H4 (cell line): ENCODE data around the gene NECAP2. TPM values are rescaled to one million over a fixed set of nuclear protein-coding genes. Genes with fewer than 3 reads are reported as not detected.

ENCODE experiments used
- DNase-seq: peaks from one replicate; pipeline ENCODE4 v3.0.0-alpha.2; 2015; ENCODE audit warnings: low spot score
- total RNA-seq: library from RNA; depleted of rRNA; stranded (reverse); fragments of >200 nt; shearing (Covaris generic); gene quantifications from 2 replicates; pipeline ENCODE4 v1.2.3, GENCODE V29; 2014; rRNA removed

NECAP2 gene, protein sequence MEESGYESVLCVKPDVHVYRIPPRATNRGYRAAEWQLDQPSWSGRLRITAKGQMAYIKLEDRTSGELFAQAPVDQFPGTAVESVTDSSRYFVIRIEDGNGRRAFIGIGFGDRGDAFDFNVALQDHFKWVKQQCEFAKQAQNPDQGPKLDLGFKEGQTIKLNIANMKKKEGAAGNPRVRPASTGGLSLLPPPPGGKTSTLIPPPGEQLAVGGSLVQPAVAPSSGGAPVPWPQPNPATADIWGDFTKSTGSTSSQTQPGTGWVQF
- total RNA-seq: 55.5 and 56.9 TPM in 2 replicates

DNA sequence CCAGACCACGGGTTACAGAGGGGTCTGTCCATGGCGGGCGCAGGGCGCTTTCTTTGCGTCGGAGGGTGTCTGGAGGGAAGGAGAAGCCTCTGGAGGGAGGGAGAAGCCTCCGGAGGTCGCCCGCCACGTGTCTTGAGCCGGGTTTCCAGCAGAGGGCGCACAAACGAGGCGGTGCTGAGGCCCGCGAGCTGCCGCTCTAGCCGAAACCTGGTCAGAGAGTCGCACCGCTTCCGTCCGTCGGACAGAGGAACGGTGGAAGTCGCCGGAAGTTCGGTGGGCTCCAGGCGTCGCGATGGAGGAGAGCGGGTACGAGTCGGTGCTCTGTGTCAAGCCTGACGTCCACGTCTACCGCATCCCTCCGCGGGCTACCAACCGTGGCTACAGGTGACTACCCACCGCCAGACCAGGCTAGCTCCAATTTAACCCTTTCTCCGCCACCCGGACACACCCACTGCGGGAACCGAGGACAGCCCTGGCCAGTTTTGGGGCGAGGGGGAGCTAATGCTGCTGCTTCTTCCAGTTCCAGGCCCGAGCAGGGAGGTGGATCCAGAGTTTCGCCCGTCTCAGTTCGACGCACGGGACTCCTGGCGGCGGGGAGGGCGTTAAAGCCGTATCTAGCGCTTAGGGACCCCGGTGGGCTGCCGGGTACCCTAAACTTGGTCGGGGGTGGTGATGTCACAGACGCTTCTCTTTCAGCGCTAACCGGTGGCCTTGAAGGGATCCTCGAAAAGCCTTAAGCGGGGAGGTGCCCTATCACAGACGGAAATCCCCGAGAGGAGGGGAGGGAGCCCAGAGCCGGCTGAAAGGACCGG lies at the start of gene NECAP2:
Gene NECAP2 (plus strand): TSS at position 255 of the 812 bp plus-strand sequence. CDS start 38 bp downstream, at position 293.
- DNase-seq: peak; percentile 86

- DNase-seq: no peak
Observed at GRCh38 chr1:16391411-16391810, 49.1 kb upstream of the NECAP2 start.

- DNase-seq: no peak
Observed at GRCh38 chr1:16392740-16393569, 47.6 kb upstream of the NECAP2 start.

DNA sequence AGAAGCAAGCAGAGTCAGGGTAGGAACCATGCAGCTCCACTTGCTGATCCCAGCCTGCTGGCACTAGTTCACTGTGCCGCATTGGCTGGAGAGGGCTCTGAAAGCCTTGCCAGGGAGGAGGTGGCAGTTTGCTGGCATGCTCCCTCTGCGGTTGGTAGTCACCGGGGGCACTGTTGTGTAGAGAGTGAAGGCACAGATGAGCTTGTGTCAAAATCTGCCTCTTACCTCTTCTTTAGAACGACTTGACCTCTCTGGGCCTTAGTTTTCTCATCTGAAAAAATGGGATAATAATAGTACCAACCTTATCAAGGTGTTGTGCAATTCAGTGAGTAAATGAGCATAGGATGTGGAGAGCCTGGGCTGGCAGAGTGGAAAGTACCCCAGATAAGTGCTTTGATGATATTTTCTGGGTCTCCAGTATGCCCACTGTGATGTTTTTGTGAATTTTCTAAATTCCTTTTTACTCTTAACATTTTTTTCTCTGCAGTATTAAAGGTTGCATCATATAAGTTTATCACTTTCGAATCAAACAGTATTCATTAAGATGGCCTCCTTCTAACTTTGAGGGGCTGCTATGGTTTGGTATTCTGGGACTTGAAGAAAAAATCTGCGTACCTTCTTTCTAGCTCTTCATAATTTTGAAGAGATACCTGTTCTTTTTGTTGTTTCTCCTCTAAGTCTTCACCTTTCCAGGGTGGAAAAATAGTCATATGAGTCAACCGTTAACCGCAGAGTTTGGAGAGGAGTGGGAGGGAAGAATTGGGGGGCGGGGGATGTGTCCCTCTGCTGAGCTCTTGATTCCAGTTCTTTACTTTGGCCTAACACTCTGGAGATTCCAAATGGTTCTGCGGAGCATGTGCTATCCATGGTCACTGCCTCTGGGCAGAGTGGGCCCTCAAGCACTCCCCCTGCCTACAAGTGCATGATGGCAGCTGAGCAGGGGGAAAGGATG lies 46.7 kb upstream of the NECAP2 start:
- no peak for DNase-seq

GRCh38 chr1:16394977-16395376 lies 45.5 kb upstream of the NECAP2 start:
- DNase-seq: no peak

GRCh38 chr1:16396591-16396990 lies 43.9 kb upstream of the NECAP2 start:
- DNase-seq: no peak

DNA sequence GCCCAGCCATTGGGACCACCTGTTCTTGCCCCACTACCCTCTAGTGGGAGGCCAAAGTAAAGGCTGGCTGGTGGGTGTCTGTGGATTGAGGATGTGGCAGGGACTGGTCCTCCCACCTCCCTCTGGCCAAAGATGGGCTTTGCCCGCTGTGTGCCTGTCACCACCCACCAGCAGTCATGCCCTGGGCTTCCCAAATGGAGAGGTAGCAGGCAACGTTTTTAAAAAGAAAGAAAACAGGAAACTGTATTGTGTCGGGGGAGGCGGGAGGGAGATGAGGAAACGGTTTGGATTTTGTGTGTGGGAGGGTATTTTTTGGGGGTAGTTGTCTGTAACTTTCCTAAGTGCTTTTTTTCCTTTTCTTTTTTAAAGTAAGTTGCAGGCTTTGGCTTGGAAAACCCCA lies 43.4 kb upstream of the NECAP2 start:
- DNase-seq: no peak

DNA sequence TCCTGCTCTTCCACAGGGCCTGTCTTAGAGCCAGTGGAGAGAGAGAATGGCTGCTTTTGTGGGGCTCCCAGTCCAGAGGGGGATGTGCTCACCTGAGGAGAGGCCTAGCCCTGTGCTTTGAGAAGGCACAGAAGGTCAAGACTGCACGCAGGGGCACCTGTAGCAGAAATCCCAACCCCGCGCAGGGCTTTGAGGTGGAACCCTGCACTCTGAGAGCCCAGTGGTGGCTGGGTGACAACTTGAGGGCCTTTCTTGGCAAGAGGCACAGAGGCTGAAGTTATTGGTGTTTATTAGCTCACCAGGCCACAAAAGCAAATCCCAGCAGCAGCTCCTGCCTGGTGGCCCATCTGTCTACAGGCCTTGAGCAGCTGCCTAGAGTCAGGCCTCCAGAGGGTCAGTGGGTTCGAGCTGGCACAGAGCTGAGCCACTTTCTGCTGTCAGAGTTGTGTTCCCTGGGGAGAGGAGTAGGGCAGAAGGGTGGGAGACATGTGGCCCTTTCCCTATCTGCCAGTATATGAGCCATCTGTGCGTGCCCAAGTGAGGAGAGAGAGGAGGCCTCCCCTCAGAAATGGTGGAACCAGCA lies 42.1 kb upstream of the NECAP2 start:
- no peak for DNase-seq

- DNase-seq: no peak
Observed at GRCh38 chr1:16402742-16403141, 37.8 kb upstream of the NECAP2 start.

DNA sequence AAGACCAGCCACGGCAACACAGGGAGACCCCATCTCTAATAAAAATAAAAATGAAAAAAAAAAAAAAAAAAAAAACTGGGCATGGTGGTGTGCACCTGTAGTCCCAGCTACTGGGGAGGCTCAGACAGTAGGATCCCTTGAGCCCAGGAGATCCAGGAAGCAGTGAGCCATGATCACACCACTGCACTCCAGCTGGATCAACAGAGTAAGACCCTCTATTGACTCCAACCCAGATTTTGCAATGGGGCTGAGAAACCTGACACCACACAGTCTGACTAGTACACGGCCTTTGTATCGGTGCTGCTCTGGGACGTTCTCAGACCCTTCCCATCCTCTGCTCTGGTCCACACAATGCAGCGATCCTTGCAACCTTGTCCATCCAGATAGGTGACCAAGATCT lies 35.1 kb upstream of the NECAP2 start:
- no peak for DNase-seq

DNA sequence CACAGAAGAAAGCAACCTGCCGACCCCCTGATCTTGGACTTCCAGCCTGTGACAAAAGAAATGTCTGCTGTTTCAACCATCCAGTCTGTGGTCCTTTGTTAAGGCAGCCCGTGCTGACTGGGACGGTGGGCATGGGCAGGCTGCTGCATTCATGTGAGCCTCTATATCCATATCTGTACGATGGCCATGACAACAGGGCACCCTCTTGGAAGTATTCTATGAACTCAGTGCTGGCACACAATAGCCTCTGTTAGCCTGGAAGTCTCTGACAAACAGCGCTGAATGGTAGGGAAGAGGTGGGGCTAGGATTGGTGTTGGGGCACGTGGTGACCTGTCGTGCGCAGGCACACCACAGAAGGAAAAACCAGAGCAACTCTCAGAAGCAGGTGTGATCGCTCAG lies 33.7 kb upstream of the NECAP2 start:
- no peak for DNase-seq

DNA sequence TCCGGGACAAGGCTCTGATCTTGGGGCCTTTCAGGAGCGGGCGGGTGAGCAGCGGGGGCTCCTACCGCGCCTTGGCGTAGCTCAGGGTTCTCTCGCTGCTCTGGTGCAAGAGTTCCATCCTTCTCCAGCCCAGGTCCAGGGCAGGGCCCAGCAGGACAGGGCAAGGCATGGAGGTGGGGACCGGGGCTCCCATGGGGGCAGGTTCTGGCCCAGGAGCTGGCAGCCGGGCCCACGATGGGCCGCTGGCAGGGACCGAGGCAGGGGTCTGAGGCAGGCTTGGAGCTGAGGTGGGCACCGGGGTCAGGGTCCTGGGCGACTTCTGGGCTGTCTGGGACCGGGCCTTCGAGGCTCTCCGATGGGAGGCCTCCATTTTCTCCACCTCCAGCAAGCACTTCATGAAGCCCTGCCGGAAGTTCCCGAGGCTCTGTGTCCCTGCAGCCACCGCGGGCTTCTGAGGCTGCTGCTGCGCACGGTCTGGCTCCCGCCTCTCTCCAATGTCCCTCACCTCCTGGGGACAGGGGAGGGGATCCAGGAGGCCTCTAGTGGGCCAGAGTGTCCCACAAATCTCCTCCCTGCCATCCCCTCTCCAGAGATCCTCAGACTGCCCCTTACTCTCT lies 30.9 kb upstream of the NECAP2 start:
- DNase-seq: no peak

- DNase-seq: no peak
Observed at GRCh38 chr1:16410803-16411202, 29.7 kb upstream of the NECAP2 start.

GRCh38 chr1:16413191-16413590 lies 27.3 kb upstream of the NECAP2 start:
- no peak for DNase-seq

DNA sequence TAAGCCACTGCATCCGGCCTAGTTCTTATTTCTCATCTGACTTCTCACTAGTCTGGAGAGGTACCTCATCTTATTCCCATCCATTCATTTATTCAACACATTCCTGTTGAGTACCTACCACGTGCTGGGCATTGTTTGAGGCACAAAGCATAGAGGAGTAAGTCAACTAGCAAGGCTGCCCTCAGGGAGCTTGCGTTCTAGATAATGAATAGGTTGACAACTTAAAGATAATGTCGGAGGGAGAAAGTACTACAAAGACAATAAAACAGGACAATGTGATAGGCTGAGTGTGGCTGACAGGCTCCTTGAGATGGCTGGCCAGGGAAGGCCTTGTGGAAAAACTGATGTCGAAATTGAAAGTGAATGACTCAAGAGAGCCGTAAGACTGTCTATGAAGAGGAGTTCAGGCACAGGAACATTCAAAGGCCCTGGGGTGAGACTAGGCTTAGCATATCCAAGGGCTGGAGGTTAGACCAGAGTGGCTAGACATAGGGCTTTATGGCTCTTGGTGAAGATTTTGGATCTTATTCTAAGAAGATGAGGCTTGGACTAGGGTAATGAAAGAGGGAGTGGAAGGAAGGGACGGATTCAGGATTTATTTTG lies 21.6 kb upstream of the NECAP2 start:
- no peak for DNase-seq

GRCh38 chr1:16420424-16421118 lies 20.0 kb upstream of the NECAP2 start:
- DNase-seq: no peak

DNA sequence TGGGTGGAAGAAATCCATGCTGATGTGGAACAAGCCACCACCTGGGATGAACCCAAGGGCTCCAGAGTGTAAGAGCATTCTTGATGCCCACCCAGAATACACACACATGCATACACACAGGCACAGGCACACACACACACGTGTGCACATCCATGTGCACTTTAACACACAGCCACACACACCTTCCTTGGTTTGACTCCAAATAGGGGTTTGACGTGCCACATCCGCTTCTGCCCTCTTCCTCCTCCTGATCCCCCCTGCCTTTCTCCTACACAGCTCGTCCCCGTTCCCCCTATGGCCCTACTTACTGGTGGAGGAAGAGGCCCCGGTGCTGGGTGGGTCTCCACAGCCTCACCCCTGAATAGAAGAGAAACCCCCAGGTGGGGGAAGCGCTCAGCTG lies 19.3 kb upstream of the NECAP2 start:
- no peak for DNase-seq

DNA sequence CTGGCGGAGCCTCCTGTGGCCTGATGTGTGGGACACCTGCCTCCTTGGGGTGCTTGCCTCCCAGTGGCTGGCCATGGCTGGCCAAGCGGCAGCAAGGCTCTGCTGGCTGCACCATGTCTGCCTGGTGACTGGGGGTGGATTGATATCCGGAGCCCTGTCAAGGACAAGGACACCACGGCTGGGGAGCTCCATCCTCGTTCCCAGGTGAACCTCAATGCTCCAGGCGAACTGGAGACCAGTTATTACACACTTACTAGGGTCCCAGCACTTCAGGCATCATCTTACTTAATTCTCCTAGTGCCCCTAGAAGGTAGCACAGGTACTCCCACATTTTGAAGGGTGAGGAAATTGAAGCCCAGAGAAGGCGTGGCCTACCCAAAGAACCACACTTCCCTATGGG lies 18.5 kb upstream of the NECAP2 start:
- no peak for DNase-seq
